HEK293 (cell line): Measurements from ENCODE around the gene DDX20.

Experiments
- KLF10 ChIP-seq: fragments of 450-650 bp; IDR thresholded peaks from 2 replicates; pipeline ENCODE4 v1.5.1; 2018; ENCODE audit warnings: missing biosample characterization, mild to moderate bottlenecking, missing genetic modification characterization
- SCRT2 ChIP-seq: fragments of 450-650 bp; formaldehyde crosslinking; IDR thresholded peaks from 2 replicates; pipeline ENCODE4 v1.5.1; 2016; ENCODE audit warnings: missing biosample characterization, missing genetic modification characterization
- SETDB1 ChIP-seq: IDR thresholded peaks from one replicate; pipeline ENCODE4 v1.6.1; 2017; ENCODE audit warnings: mild to moderate bottlenecking, low read length, moderate library complexity, mixed read lengths; ENCODE audit not compliant: insufficient read length
- SP3 ChIP-seq: fragments of 450-650 bp; formaldehyde crosslinking; IDR thresholded peaks from 2 replicates; pipeline ENCODE4 v1.5.1; 2016; ENCODE audit warnings: missing biosample characterization, missing genetic modification characterization
- SP7 ChIP-seq: fragments of 450-650 bp; formaldehyde crosslinking; IDR thresholded peaks from 2 replicates; pipeline ENCODE4 v1.5.1; 2016; ENCODE audit warnings: missing biosample characterization, missing genetic modification characterization
- ZBTB10 ChIP-seq: fragments of 450-650 bp; formaldehyde crosslinking; IDR thresholded peaks from 2 replicates; pipeline ENCODE4 v1.5.1; 2016; ENCODE audit warnings: missing biosample characterization, missing genetic modification characterization
- ZFP41 ChIP-seq: fragments of 450-650 bp; formaldehyde crosslinking; IDR thresholded peaks from 2 replicates; pipeline ENCODE4 v1.5.1; 2016; ENCODE audit warnings: missing biosample characterization, missing genetic modification characterization, borderline replicate concordance
- ZNF19 ChIP-seq: fragments of 450-650 bp; formaldehyde crosslinking; IDR thresholded peaks from 2 replicates; pipeline ENCODE4; 2016; ENCODE audit warnings: missing biosample characterization, missing genetic modification characterization, low read depth
- ZNF2 ChIP-seq: fragments of 450-650 bp; formaldehyde crosslinking; IDR thresholded peaks from 2 replicates; pipeline ENCODE4 v1.5.1; 2016; ENCODE audit warnings: missing biosample characterization, missing genetic modification characterization
- ZNF223 ChIP-seq: fragments of 450-650 bp; formaldehyde crosslinking; IDR thresholded peaks from 2 replicates; pipeline ENCODE4 v1.5.1; 2016; ENCODE audit warnings: missing biosample characterization, missing genetic modification characterization
- ZNF311 ChIP-seq: fragments of 450-650 bp; formaldehyde crosslinking; IDR thresholded peaks from 2 replicates; pipeline ENCODE4 v1.5.1; 2017; ENCODE audit warnings: missing biosample characterization, missing genetic modification characterization, borderline replicate concordance
- ZNF324 ChIP-seq: fragments of 450-650 bp; formaldehyde crosslinking; IDR thresholded peaks from 2 replicates; pipeline ENCODE4 v1.5.1; 2016; ENCODE audit warnings: missing biosample characterization, missing genetic modification characterization
- ZNF335 ChIP-seq: fragments of 450-650 bp; formaldehyde crosslinking; conservative IDR thresholded peaks from 2 replicates; pipeline ENCODE4 v1.5.1; 2016; ENCODE audit warnings: missing biosample characterization, missing genetic modification characterization
- ZNF354C ChIP-seq: fragments of 450-650 bp; formaldehyde crosslinking; IDR thresholded peaks from 2 replicates; pipeline ENCODE4 v1.5.1; 2016; ENCODE audit warnings: missing biosample characterization, missing genetic modification characterization, low read depth, borderline replicate concordance
- ZNF394 ChIP-seq: fragments of 450-650 bp; formaldehyde crosslinking; IDR thresholded peaks from 2 replicates; pipeline ENCODE4 v1.5.1; 2016; ENCODE audit warnings: missing biosample characterization, missing genetic modification characterization, mild to moderate bottlenecking, moderate library complexity, borderline replicate concordance
- ZNF404 ChIP-seq: fragments of 450-650 bp; formaldehyde crosslinking; IDR thresholded peaks from 2 replicates; pipeline ENCODE4 v1.5.1; 2017; ENCODE audit warnings: missing biosample characterization, missing genetic modification characterization
- ZNF416 ChIP-seq: fragments of 450-650 bp; formaldehyde crosslinking; IDR thresholded peaks from 2 replicates; pipeline ENCODE4 v1.5.1; 2016; ENCODE audit warnings: missing biosample characterization, missing genetic modification characterization
- ZNF449 ChIP-seq: fragments of 450-650 bp; formaldehyde crosslinking; IDR thresholded peaks from 2 replicates; pipeline ENCODE4 v1.5.1; 2017; ENCODE audit warnings: missing biosample characterization, mild to moderate bottlenecking, missing genetic modification characterization, moderate library complexity
- ZNF561 ChIP-seq: fragments of 450-650 bp; IDR thresholded peaks from 2 replicates; pipeline ENCODE4 v1.5.1; 2018; ENCODE audit warnings: missing biosample characterization, missing genetic modification characterization, borderline replicate concordance
- ZNF585B ChIP-seq: fragments of 450-650 bp; formaldehyde crosslinking; IDR thresholded peaks from 2 replicates; pipeline ENCODE4 v1.5.1; 2016; ENCODE audit warnings: missing biosample characterization, missing genetic modification characterization
- ZNF624 ChIP-seq: fragments of 450-650 bp; formaldehyde crosslinking; IDR thresholded peaks from 2 replicates; pipeline ENCODE4 v1.5.1; 2017; ENCODE audit warnings: missing biosample characterization, missing genetic modification characterization
- TF ChIP-seq, protein P1 (sequence below): fragments of 450-650 bp; formaldehyde crosslinking; IDR thresholded peaks from 2 replicates; pipeline ENCODE4 v1.5.1; 2017; ENCODE audit warnings: missing biosample characterization, missing genetic modification characterization
- TF ChIP-seq, protein P2 (sequence below): fragments of 450-650 bp; formaldehyde crosslinking; conservative IDR thresholded peaks from 2 replicates; pipeline ENCODE4 v1.5.1; 2016; ENCODE audit warnings: low read depth, missing biosample characterization, missing genetic modification characterization
- TF ChIP-seq, protein P3 (sequence below): IDR thresholded peaks from 2 replicates; pipeline ENCODE4 v1.6.1; 2011; ENCODE audit warnings: mild to moderate bottlenecking, low read depth, low read length, borderline replicate concordance
- TF ChIP-seq, protein P4 (sequence below): fragments of 450-650 bp; formaldehyde crosslinking; IDR thresholded peaks from 2 replicates; pipeline ENCODE4 v1.5.1; 2016; ENCODE audit warnings: missing biosample characterization, missing genetic modification characterization, low read depth

Gene DDX20

GRCh38 chr1:111738436-111739193, 17.1 kb upstream of the DDX20 start (continued):
- TF ChIP-seq ZNF416 (no peak), KLF10 (tag by site-specific recombination) (peak; percentile 84), ZNF624 (tag by site-specific recombination) (no peak), ZNF404 (no peak), ZNF324 (0 out of 2 replicates have a peak, but pooled peaks have one; percentile 48), ZNF449 (tag by site-specific recombination) (peak; percentile 92), ZNF19 (tag by site-specific recombination) (no peak), ZBTB10 (tag by site-specific recombination) (no peak; the same call in 1 of the 2 replicates), ZNF311 (tag by site-specific recombination) (no peak), ZNF394 (tag by site-specific recombination) (no peak), ZNF2 (tag by site-specific recombination) (0 out of 2 replicates have a peak, but pooled peaks have one; percentile 5), ZNF354C (no peak), SP3 (tag by site-specific recombination) (peak; percentile 54; the same call in 1 of the 2 replicates), SETDB1 (no peak), ZNF585B (tag by site-specific recombination) (0 out of 2 replicates have a peak, but pooled peaks have one; percentile 3), SCRT2 (no peak), ZNF335 (tag by site-specific recombination) (peak; percentile 74), ZNF223 (no peak), SP7 (peak; percentile 35; the same call in 1 of the 2 replicates), ZNF561 (no peak; the same call in 1 of the 2 replicates), ZFP41 (tag by site-specific recombination) (no peak)
- TF ChIP-seq, protein P1, sequence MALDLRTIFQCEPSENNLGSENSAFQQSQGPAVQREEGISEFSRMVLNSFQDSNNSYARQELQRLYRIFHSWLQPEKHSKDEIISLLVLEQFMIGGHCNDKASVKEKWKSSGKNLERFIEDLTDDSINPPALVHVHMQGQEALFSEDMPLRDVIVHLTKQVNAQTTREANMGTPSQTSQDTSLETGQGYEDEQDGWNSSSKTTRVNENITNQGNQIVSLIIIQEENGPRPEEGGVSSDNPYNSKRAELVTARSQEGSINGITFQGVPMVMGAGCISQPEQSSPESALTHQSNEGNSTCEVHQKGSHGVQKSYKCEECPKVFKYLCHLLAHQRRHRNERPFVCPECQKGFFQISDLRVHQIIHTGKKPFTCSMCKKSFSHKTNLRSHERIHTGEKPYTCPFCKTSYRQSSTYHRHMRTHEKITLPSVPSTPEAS (tag by site-specific recombination): no peak
- TF ChIP-seq, protein P2, sequence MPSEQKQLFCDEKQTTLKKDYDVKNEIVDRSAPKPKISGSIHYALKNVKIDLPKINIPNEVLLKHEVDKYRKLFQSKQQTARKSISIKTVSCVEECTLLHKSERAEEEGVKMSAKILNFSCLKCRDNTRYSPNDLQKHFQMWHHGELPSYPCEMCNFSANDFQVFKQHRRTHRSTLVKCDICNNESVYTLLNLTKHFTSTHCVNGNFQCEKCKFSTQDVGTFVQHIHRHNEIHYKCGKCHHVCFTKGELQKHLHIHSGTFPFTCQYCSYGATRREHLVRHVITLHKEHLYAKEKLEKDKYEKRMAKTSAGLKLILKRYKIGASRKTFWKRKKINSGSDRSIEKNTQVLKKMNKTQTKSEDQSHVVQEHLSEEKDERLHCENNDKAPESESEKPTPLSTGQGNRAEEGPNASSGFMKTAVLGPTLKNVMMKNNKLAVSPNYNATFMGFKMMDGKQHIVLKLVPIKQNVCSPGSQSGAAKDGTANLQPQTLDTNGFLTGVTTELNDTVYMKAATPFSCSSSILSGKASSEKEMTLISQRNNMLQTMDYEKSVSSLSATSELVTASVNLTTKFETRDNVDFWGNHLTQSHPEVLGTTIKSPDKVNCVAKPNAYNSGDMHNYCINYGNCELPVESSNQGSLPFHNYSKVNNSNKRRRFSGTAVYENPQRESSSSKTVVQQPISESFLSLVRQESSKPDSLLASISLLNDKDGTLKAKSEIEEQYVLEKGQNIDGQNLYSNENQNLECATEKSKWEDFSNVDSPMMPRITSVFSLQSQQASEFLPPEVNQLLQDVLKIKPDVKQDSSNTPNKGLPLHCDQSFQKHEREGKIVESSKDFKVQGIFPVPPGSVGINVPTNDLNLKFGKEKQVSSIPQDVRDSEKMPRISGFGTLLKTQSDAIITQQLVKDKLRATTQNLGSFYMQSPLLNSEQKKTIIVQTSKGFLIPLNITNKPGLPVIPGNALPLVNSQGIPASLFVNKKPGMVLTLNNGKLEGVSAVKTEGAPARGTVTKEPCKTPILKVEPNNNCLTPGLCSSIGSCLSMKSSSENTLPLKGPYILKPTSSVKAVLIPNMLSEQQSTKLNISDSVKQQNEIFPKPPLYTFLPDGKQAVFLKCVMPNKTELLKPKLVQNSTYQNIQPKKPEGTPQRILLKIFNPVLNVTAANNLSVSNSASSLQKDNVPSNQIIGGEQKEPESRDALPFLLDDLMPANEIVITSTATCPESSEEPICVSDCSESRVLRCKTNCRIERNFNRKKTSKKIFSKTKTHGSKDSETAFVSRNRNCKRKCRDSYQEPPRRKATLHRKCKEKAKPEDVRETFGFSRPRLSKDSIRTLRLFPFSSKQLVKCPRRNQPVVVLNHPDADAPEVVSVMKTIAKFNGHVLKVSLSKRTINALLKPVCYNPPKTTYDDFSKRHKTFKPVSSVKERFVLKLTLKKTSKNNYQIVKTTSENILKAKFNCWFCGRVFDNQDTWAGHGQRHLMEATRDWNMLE (tag by site-specific recombination): no peak
- TF ChIP-seq, protein P3, sequence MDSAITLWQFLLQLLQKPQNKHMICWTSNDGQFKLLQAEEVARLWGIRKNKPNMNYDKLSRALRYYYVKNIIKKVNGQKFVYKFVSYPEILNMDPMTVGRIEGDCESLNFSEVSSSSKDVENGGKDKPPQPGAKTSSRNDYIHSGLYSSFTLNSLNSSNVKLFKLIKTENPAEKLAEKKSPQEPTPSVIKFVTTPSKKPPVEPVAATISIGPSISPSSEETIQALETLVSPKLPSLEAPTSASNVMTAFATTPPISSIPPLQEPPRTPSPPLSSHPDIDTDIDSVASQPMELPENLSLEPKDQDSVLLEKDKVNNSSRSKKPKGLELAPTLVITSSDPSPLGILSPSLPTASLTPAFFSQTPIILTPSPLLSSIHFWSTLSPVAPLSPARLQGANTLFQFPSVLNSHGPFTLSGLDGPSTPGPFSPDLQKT: no peak
- TF ChIP-seq, protein P4, sequence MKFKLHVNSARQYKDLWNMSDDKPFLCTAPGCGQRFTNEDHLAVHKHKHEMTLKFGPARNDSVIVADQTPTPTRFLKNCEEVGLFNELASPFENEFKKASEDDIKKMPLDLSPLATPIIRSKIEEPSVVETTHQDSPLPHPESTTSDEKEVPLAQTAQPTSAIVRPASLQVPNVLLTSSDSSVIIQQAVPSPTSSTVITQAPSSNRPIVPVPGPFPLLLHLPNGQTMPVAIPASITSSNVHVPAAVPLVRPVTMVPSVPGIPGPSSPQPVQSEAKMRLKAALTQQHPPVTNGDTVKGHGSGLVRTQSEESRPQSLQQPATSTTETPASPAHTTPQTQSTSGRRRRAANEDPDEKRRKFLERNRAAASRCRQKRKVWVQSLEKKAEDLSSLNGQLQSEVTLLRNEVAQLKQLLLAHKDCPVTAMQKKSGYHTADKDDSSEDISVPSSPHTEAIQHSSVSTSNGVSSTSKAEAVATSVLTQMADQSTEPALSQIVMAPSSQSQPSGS (tag by site-specific recombination): no peak
